SK-N-SH treated with all-trans-retinoic acid at 6 μM for 48 hours (cell line): ENCODE measurements around the gene TICRR.

Experiments
- ATAC-seq: fragments of 200-7000 bp; cut with Tn5 transposase; 3 replicates; pipeline ENCODE4 v1.9.1; 2020; ENCODE audit warnings: mild to moderate bottlenecking, moderate library complexity
- ARNTL ChIP-seq: fragments of 450-650 bp; formaldehyde crosslinking; IDR thresholded peaks from 2 replicates; pipeline ENCODE4 v1.5.0; 2020; ENCODE audit warnings: low read depth, mild to moderate bottlenecking, moderate library complexity, borderline replicate concordance
- BACH2 ChIP-seq: fragments of 250-450 bp; sonication (Bioruptor Pico); IDR thresholded peaks from 2 replicates; pipeline ENCODE4 v1.9.0; 2021; ENCODE audit warnings: mild to moderate bottlenecking, borderline replicate concordance
- CREB5 ChIP-seq: fragments of 250-450 bp; sonication (Bioruptor Pico); IDR thresholded peaks from 2 replicates; pipeline ENCODE4 v1.5.1; 2020; ENCODE audit warnings: low read depth, mild to moderate bottlenecking, moderate library complexity
- CSDC2 ChIP-seq: fragments of 250-450 bp; sonication (Bioruptor Pico); IDR thresholded peaks from 2 replicates; pipeline ENCODE4 v1.5.0; 2020; ENCODE audit warnings: mild to moderate bottlenecking, moderate library complexity
- CSRNP3 ChIP-seq: fragments of 250-450 bp; sonication (Bioruptor Pico); IDR thresholded peaks from 2 replicates; pipeline ENCODE4 v1.5.1; 2021; ENCODE audit warnings: mild to moderate bottlenecking, moderate library complexity
- ESRRG ChIP-seq: fragments of 250-450 bp; sonication (Bioruptor Pico); IDR thresholded peaks from 2 replicates; pipeline ENCODE4 v1.6.1; 2021; ENCODE audit warnings: mild to moderate bottlenecking
- GLIS3 ChIP-seq: fragments of 250-450 bp; sonication (Bioruptor Pico); IDR thresholded peaks from 2 replicates; pipeline ENCODE4 v1.5.0; 2020; ENCODE audit warnings: mild to moderate bottlenecking, moderate library complexity
- ISL1 ChIP-seq: fragments of 250-450 bp; sonication (Bioruptor Pico); IDR thresholded peaks from 2 replicates; pipeline ENCODE4 v2.1.2; 2022; ENCODE audit warnings: mild to moderate bottlenecking, moderate library complexity
- OSR1 ChIP-seq: fragments of 250-450 bp; sonication (Bioruptor Pico); IDR thresholded peaks from 2 replicates; pipeline ENCODE4 v1.8.0; 2022; ENCODE audit warnings: moderate library complexity, mild to moderate bottlenecking, inconsistent platforms
- PATZ1 ChIP-seq: fragments of 250-450 bp; sonication (Bioruptor Pico); IDR thresholded peaks from 2 replicates; pipeline ENCODE4 v1.8.0; 2020; ENCODE audit warnings: mild to moderate bottlenecking, moderate library complexity, borderline replicate concordance
- POU6F1 ChIP-seq: fragments of 250-450 bp; sonication (Bioruptor Pico); IDR thresholded peaks from 2 replicates; pipeline ENCODE4 v1.8.0; 2021; ENCODE audit warnings: low read depth, mild to moderate bottlenecking, moderate library complexity, borderline replicate concordance
- PPARA ChIP-seq: fragments of 250-450 bp; sonication (Bioruptor Pico); IDR thresholded peaks from 2 replicates; pipeline ENCODE4 v1.5.0; 2020; ENCODE audit warnings: mild to moderate bottlenecking, borderline replicate concordance
- RARB ChIP-seq: fragments of 250-450 bp; sonication (Bioruptor Pico); IDR thresholded peaks from 2 replicates; pipeline ENCODE4 v1.8.0; 2021; ENCODE audit warnings: mild to moderate bottlenecking, moderate library complexity
- SNAI2 ChIP-seq: fragments of 250-450 bp; sonication (Bioruptor Pico); IDR thresholded peaks from 2 replicates; pipeline ENCODE4 v1.5.0; 2020; ENCODE audit warnings: mild to moderate bottlenecking, moderate library complexity
- TCF4 ChIP-seq: fragments of 250-450 bp; sonication (Bioruptor Pico); IDR thresholded peaks from 2 replicates; pipeline ENCODE4 v1.8.0; 2021; ENCODE audit warnings: mild to moderate bottlenecking, moderate library complexity, borderline replicate concordance
- TOX ChIP-seq: fragments of 250-450 bp; sonication (Bioruptor Pico); IDR thresholded peaks from 2 replicates; pipeline ENCODE4 v1.8.0; 2021; ENCODE audit warnings: mild to moderate bottlenecking, moderate library complexity, borderline replicate concordance
- TSHZ2 ChIP-seq: fragments of 250-450 bp; sonication (Bioruptor Pico); IDR thresholded peaks from 2 replicates; pipeline ENCODE4 v1.5.0; 2020; ENCODE audit warnings: mild to moderate bottlenecking, moderate library complexity
- ZC3H10 ChIP-seq: fragments of 250-450 bp; sonication (Bioruptor Pico); IDR thresholded peaks from 2 replicates; pipeline ENCODE4 v1.5.1; 2021; ENCODE audit warnings: mild to moderate bottlenecking, moderate library complexity
- ZFP3 ChIP-seq: fragments of 250-450 bp; sonication (Bioruptor Pico); IDR thresholded peaks from 2 replicates; pipeline ENCODE4 v1.5.0; 2020; ENCODE audit warnings: mild to moderate bottlenecking, moderate library complexity
- ZFP30 ChIP-seq: fragments of 450-650 bp; formaldehyde crosslinking; IDR thresholded peaks from 2 replicates; pipeline ENCODE4 v1.5.0; 2022; ENCODE audit warnings: mild to moderate bottlenecking, moderate library complexity
- ZNF565 ChIP-seq: fragments of 450-650 bp; formaldehyde crosslinking; conservative IDR thresholded peaks from 2 replicates; pipeline ENCODE4 v1.5.0; 2020; ENCODE audit warnings: low read depth, mild to moderate bottlenecking, moderate library complexity
- ZNF70 ChIP-seq: fragments of 450-650 bp; formaldehyde crosslinking; IDR thresholded peaks from 2 replicates; pipeline ENCODE4 v1.5.0; 2020; ENCODE audit warnings: mild to moderate bottlenecking, moderate library complexity
- ZNF8 ChIP-seq: fragments of 450-650 bp; formaldehyde crosslinking; IDR thresholded peaks from 2 replicates; pipeline ENCODE4 v1.5.0; 2020; ENCODE audit warnings: mild to moderate bottlenecking, moderate library complexity

Gene TICRR

GRCh38 chr15:89553632-89554031, 21.6 kb upstream of the TICRR start:
- TF ChIP-seq PPARA (CRISPR knock-in tag) = no peak
- no peak for TF ChIP-seq CREB5 (CRISPR knock-in tag)
- no peak for TF ChIP-seq ESRRG
- no peak for TF ChIP-seq CSDC2 (CRISPR knock-in tag)
- no peak for TF ChIP-seq ARNTL (CRISPR knock-in tag)
- no peak for TF ChIP-seq TOX
- no peak for TF ChIP-seq TSHZ2 (CRISPR knock-in tag)
- no peak for TF ChIP-seq GLIS3
- TF ChIP-seq ZNF8 (CRISPR knock-in tag) = no peak
- TF ChIP-seq ISL1 (CRISPR knock-in tag) = no peak
- TF ChIP-seq ZFP30 (CRISPR knock-in tag) = no peak
- no peak for TF ChIP-seq RARB (CRISPR knock-in tag)
- TF ChIP-seq CSRNP3 (CRISPR knock-in tag) = no peak
- no peak for TF ChIP-seq ZFP3 (CRISPR knock-in tag)
- no peak for TF ChIP-seq PATZ1 (CRISPR knock-in tag)
- TF ChIP-seq ZNF70 (CRISPR knock-in tag) = no peak
- no peak for ATAC-seq

- no peak for TF ChIP-seq RARB (CRISPR knock-in tag)
- TF ChIP-seq POU6F1 = no peak
- TF ChIP-seq ZNF70 (CRISPR knock-in tag) = no peak
- no peak for TF ChIP-seq PPARA (CRISPR knock-in tag)
- TF ChIP-seq TCF4 = no peak
- no peak for TF ChIP-seq ZC3H10 (CRISPR knock-in tag)
- TF ChIP-seq ZFP3 (CRISPR knock-in tag) = no peak
- TF ChIP-seq ESRRG = no peak
- no peak for TF ChIP-seq CREB5 (CRISPR knock-in tag)
- no peak for TF ChIP-seq ZNF565 (CRISPR knock-in tag)
- no peak for TF ChIP-seq BACH2
- TF ChIP-seq OSR1 = no peak
- TF ChIP-seq SNAI2 (CRISPR knock-in tag) = no peak
- TF ChIP-seq CSDC2 (CRISPR knock-in tag) = no peak
- no peak for TF ChIP-seq GLIS3
- TF ChIP-seq ISL1 (CRISPR knock-in tag) = no peak
- TF ChIP-seq ZNF8 (CRISPR knock-in tag) = no peak
- no peak for TF ChIP-seq TSHZ2 (CRISPR knock-in tag)
- ATAC-seq = no peak
Measured at GRCh38 chr15:89554247-89554646, 21.0 kb upstream of the TICRR start.
